GM19328 (cell line): Measurements from ENCODE around the gene BIVM.

Source experiments
- ATAC-seq: cut with Tn5 transposase; IDR thresholded peaks from one replicate; pipeline ENCODE4 v1.9.1; 2021; ENCODE audit warnings: mild to moderate bottlenecking, moderate library complexity; ENCODE audit not compliant: unreplicated experiment

The BIVM gene

DNA sequence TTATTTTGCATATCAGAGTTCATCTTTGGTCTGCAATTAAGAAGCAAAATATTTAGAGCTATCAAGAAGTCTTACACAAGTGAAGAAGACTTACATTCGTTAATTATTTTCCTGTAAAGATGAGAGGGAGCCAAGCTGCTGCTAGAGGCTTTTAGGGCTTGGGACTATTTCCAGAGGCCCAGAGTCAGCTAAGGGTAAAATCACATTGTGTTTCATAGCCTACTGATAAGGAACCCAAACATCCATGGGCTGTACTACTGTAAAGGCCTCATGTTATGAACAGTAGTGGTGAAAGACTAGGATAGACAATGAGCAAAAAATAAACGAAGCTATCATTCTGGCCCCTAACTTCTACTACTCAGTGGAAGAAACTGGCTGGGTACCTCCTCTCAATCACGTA lies 14.4 kb upstream of the BIVM start:
- ATAC-seq: no peak

DNA sequence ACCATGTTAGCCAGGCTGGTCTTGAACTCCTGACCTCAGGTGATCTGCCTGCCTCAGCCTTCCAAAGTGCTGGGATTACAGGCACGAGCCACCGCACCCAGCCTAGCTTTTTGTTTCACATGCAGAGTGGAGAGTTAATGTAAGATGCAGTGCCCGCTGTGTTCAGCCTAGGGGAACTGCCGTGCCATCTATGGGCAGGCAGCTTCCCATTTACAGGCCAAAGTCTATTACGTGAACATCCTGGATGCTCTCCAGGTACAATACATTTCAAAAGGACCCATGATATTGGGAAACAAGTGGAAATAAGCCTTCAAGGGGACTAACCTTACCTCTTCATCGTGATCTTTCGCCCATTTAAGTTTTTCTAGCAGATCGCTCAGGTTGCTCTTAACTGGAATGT lies 10.2 kb upstream of the BIVM start:
- no peak for ATAC-seq

DNA sequence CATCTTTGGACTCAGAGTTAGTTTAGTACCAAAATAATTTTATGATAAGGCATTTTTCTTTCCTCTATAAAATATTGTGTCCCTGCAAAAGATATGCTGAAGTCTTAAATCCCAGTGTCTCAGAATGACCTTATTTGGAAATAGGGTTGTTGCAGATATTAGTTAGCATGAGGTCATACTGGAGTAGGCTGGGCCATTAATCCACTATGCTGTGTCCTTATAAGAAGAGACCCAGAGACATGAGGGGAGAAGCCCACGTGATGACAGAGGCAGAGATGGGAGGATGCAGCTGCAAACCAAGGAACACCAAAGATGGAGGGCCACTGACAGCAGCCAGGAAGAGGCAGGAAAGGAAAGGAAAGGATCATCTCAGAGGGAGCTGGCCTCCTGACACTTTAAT lies 6.5 kb upstream of the BIVM start:
- no peak for ATAC-seq

DNA sequence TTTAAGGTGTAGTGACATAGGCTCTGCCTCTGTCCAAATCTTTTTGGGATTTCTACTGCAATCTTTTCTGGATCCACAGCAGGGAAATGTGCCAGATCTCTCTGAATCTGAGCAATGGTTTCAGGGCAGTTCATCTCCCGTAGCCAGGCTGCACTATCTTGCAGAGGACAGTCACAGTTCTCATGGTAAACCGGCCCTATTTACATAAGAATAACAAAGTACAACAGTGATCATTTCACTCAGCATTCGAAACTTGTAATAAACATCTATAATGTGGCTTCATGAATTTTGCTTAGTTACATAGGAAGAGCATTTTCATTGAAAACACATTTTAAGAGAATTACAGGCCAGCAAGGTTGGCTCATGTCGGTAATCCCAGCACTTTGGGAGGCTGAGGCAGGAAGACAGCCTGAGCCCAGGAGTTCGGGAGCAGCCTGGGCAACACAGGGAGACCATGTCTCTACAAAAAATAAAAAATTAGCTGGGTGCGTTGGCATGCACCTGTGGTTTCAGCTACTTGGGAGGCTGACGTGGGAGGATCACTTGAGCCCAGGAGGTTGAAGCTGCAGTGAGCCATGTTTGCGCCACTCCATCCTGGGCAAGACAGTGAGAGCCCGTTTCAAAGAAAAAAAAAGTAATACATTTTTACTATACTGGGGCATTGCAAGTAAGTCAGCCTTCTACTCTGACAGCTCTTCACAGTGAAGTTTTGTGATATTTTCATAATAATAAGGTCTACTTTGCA lies 5.1 kb upstream of the BIVM start:
- ATAC-seq: no peak

DNA sequence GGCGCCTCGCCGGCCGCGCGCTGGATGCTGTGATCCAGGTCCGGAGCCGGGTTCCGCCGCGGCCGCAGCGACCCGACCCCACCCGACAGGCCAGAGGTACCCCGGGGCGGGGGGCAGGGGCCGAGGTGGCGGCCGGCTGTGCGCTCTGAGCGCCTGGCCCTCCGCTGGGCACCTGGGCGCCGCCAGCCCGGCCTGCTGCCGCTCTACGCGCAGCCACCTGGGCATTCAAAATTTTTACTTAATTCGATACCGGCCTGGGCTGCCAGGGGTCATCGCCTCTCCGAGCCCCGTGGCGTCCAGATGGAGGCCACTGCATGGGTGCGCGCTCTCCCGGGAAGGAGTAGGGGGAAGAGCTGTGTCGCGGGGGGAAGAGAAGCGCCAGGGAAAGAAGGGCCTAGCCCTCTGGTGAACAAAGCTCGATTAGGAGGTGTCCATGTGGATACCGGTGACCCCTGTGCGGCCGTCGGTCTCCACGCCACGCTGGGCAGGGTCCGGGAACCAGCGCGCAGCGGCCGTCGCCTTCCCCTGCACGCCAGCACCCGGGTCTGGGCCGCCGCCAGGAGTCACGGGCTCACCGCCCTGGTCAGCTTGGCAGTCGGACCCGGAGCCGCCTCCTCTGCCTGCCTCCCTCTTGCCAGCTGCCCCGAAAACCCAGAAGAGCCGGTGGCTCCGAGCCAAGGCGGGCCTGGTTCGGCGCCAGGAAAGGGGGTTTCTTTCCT lies 666 bp downstream of the BIVM start:
- ATAC-seq: peak; percentile 5

DNA sequence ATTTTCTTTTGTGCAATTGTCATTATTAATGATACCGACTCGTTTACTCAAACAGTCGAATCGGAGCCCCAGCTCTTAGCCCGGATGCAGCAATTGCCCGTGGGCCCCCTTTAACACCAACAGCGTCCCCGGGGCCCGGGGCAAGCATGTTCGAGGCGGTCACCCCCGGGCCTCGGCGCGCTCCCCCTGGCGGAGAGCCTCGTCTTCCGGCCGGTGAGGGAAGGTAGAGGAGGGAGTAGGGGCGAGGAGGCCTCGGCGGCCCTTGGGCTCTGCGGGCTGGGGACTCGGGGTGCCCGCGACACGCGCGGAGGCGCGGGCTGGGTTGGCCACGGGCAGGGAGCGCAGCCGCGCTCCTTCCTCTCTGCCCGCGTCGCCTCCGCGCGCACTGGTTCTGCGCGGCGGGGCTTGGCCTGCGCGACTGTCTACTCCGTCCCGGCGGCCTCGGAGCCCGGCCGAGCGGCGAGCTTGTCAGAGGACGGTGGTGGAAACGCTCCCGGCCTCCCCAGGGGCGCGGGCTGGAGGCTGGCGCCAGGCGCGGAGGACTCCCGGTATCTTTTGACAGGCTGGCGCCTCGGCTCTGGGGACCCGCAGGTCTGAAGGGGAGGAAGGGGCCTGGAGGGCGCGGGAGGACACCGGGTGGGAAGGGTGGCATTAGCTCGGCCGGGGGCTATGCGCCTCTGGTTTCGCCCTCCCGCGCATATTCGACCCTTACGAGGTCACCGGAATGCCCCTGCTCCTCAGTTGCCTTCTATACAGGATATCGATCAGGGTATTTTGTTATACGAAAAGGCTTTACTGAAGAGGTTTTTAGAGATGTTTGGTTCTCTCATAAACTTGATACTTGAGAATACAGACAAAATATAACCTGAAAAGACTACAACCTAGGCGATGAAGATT lies 1.5 kb downstream of the BIVM start:
- peak; percentile 76 for ATAC-seq

DNA sequence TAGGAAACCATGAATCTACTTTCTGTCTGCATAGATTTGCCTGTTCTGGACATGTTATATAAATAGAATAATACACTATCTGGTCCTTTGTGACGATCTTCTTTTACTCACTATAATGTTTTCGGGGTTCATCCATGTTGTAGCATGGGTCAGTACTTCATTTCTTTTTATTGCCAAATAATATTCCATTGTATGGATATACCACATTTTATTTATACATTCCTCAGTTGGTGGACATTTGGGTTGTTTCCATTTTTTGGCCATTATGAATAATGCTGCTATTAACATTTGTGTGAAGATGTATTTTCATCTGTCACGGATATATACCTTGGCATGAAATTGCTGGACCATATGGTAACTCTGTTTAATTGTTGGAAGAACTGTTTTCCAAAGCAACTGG lies 6.8 kb downstream of the BIVM start:
- no peak for ATAC-seq

DNA sequence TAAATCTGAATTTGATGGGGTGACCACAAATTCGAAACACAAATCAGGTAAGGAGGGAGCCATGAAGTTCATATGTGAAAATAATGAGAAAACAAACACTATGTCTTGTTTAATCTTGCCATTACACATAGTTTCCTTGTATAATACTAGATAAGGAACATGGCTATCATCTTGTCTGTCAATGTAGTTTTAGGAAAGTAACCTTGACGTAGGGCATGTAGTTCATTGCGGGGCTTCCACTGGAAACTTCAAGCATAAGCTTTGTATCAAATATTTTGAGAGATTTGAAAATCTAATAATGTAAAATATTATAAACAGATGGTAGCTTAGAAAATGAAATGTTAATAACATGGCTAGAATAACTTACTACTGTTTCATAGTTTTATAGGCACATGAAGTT lies 8.8 kb downstream of the BIVM start:
- no peak for ATAC-seq

DNA sequence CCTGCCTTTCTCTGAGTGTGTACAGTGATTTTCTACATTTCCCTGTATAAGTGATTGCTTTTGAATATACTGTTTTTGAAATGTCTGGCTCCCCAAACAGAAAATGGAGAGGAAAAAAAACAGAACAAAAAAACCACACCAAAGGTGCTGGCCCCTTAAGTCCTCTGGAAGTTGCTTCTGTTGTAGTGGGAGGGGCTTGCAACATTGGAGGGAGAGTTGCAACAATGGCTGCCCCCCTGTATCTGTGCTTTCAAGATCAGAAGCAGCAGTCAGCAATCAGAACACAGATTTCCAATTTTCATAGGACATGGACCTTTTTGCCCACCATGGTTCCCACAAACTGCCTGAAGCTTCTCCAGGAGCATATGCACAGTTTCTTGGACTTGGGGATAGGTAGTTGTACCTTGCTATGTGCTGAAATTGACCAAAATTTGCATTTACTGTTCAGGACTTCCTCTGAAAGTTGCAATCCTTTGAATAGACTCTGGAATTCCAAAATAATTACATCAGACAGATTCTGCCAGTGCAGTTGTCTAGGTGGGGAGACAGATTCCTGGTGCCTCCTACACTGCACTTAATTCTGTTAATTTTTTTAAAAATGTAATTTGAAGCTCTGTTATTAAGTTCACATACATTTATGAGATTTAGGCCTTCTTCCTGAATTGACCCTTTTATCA lies 13.8 kb downstream of the BIVM start:
- no peak for ATAC-seq

DNA sequence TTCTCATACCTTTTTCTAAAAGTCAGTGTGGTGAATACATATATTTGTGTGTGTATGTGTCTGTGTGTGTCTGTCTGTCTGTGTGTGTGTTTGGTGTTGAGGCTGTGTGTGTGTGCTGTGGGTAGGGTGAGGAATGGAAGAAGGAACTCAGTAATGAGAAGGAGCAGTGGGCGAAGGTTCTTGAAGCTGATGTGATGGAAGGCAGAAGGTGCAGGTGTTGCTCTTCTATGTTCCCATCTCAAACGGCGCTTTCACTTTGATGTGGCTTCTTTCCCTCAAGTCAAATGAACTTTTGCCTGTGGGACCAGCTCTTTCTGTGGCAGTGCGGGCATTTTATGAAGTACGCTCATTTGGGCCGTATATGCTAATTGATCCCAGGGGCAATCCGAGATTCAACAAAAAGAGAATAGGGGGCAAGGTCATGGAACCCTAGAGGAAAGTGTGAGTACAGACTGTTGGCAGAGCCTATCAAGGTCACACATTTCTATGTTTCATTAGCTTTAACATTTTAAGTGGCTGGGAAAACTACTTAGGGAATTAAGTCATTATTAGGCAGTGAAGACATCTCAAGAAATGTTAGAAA lies 15.2 kb downstream of the BIVM start:
- no peak for ATAC-seq

DNA sequence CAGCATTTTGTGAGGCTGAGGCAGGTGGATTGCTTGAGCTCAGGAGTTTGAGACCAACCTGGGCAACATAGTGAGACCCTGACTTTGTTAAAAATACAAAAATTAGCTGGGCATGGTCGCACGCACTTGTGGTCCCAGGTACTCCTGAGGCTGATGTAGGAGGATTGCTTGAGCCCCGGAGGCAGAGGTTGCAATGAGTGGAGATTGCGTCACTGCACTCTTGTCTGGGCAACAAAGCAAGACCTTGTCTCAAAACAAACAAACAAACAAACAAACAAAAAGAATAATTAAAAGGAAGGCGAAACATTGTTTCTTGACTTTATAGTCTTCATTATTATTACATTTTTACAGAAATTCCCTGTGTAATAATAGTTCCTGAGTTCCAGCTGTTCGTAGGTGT lies 15.9 kb downstream of the BIVM start:
- no peak for ATAC-seq

DNA sequence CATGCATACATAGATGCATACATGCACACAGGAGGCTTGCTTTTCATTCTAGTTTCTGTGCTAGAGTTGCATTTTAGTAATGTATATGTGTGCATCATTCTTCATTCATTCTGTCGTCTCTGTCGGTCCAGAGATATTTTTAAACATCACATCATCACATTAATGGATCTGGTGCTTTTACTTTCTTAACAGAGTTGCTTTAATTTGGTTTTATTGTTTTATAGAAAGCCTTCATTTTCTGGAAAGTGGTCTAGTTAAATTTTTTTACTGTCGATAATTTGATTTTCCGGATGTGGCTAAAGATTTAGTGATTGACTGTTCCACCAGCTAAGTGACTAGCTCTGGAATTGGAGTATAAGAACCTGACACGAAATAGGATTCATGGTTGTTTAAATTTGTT lies 16.9 kb downstream of the BIVM start:
- ATAC-seq: no peak

DNA sequence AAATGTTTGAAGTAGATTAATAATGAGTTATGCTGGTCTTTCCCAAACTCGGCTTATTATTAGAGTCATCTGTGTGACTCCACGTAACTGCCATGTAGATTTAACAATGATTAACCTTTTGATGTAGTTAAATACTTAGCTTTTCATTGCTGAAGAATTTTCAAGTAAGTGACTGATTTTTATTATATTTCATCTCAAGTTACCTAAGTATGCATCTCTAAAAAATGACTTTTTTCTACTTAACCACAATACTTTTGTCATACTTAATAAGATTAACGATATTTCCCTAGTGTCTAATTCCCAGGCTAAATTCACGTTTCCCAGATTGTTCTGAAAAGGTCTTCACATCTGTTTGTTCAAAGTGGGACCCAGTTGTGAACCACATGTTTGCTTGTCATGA lies 17.8 kb downstream of the BIVM start:
- no peak for ATAC-seq

DNA sequence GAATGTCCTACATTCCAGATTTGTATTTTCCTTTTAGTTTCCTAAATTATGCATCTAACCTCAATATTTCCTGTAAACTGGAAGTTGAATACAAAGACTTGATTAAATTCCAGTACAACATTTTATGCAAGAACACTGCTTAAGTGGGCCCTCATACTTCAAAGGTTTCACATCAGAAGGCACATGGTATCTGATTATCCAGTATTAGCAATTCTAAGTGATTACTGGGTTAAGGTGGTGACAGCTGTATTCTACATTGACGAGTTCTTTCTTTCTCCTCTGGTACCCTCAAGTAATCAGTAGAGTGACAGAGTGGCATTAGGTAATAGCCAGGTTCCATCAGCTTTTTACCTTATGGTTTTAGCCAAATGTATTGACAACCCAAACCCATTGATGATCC lies 18.3 kb downstream of the BIVM start:
- no peak for ATAC-seq

DNA sequence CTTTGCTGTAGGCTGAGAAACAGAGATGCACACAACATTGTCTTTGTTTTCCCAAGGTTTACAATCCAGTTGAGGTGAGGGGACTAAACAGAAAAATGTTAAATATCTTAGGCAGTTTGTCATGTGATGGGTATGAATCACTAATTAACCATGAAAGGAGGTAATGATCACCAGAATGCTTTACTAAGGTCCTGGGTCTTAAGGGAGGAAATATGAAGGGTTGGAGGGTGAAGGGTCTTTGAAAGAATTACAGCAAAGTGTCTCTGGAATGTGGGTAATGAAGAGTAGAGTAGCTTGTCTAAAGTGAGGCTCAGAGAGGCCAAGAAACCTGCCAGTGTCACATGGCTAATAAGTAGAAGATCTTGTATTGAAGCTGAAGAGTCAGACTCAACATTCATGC lies 19.0 kb downstream of the BIVM start:
- no peak for ATAC-seq

DNA sequence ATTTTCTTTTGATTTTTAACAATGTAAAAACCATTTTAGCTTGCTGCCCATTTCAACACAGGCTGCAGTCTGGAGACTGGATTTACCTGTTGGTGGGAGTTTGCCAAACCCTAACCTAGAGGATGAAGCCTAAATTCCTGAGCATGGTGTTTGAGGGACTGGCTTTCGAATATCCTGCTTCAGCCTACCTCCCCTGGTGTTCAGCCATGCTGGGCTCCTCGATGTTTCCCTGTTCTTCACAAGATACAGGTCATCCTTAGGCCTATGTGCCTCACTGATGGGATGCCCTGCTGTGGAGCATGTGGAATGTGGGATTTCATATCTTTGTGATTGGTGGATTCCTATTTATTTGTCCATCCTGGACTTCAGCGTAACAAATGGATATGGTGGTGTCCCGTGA lies 26.5 kb downstream of the BIVM start:
- no peak for ATAC-seq

DNA sequence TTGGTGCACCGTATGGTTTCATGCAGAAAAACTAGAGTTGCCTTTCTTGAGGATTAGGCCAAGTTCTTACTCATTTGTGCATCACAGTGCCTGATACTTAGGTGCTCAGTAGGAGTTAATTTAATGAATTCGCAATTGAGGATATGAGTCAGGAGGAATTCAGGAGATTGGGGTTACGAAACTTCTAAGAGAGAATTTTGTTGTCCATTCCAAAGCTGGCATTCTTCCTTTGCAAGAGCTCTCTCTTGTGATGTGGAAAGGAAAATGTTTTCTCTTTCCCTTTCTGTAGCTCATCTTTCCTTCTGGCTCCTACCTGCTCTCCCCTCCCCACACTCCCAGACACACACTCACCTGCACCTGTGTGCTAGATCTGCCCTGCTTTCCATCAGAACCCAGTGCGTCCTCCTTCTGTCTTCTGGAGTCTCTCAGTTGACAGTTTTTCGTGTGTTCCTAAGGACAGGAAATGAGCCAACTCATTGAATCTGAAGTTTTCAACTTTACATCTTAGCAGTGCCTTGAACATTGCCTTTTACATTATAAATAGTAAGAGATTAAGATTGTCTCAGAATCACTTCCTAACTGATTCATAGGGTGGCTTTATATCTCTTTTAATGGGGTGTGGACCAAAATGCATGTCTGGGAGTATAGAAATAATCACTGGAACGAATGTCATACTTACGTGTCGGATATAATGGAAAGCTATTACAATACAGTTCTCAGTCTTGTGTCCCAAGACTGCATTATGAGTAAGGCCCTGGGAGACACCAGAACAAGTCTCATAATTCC lies 27.2 kb downstream of the BIVM start:
- no peak for ATAC-seq

DNA sequence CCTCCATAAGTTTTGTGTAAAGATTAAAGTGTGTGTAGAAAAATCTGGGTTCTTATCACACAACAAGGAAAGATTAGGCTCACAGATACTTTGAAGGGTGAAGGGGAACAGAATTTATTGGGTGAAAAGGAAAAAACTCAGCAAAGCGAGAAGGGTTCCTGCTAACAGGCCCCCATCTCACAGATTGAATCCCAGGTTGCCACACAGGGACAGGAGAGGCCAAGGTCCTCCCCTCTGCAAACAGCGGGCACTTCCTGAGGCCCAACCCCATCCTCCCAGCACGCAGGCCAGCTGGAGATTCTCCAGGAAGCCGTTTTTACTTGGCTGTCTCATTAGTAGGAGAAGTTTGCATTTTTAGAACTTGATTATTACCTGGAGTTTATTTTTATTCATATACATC lies 31.7 kb downstream of the BIVM start:
- ATAC-seq: no peak

DNA sequence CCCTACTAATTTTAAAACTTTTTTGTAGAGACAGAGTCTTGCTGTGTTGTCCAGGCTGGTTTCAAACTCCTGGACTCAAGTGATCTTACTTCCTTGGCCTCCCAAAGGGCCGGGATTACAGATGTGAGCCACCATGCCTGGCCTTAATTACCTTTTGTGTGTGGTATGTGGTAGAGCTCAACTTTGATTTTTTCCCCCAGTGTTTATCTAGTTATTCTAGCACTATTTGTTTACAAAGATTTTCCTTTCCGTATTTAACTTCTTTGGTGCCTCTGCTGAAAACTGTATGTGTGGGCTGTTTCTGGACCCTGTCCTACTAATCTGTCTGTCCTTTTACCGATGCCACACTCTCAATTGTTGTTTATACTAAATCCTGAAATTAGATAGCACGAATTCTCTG lies 37.6 kb downstream of the BIVM start:
- ATAC-seq: no peak

DNA sequence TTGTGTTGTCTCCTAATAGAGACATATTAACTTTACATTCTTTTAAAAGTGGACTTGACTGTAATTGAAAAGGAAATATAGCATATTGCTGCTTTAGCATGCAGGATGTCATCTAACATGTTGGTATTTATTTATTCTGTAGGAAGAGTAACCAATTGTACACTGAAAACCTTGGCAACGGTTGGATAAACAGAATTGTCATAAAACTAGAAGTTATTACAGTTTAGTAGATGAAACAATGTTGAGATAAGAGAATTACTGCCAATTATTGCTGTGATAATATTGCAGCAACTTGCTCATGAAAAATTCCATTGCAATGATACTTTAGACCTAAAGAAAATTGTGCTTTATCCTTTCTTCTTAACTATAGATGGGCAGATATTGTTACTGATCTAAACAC lies 39.4 kb downstream of the BIVM start:
- ATAC-seq: no peak
